ENCODE data around the gene ZNF439.
"Not testable (repeated sequence)": the region's sequence is repeated elsewhere in the genome, so short reads cannot be mapped to it uniquely, and the experiment has no call there.

DNA sequence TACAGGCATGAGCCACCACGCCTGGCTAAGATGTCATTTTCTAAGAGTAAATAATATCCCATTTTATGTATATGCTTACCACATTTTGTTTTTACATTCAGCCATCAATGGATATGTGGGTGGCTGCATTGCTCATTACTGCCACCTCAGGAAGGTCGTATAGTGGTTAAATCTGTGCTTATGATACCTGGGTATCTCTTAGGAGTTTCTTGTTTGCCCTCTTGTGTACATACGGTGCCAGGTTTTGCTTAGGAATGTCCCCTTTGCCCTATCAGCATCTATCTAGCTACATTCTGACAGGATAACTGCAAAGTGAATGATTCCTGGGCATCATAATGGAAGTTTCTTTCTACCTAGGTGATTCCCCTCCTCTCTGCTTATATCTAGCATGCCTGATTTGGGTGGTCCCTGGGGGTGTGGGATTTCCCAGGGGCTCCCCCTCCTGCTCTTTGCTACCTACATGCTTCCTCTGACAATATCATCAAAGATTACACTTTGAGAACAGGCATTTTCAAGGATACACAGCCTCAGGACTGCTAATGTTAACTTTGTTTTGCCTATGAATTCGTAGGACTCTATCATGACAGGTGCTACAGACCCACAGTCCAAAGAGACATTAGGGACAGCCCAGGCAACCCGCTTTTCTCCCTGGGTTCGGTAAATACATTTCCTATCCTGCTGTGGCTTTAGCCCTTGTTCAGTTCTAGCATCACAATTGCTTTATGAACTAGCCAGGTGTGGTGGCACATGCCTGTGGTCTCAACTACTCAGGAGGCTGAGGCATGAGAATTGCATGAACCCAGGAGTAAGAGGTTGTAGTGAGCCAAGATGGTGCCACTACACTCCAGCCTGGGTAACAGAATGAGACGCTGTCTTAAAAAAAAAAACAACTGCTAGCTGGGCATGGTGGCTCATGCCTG lies 19.3 kb upstream of the ZNF439 start:
- TF ChIP-seq, protein P1, sequence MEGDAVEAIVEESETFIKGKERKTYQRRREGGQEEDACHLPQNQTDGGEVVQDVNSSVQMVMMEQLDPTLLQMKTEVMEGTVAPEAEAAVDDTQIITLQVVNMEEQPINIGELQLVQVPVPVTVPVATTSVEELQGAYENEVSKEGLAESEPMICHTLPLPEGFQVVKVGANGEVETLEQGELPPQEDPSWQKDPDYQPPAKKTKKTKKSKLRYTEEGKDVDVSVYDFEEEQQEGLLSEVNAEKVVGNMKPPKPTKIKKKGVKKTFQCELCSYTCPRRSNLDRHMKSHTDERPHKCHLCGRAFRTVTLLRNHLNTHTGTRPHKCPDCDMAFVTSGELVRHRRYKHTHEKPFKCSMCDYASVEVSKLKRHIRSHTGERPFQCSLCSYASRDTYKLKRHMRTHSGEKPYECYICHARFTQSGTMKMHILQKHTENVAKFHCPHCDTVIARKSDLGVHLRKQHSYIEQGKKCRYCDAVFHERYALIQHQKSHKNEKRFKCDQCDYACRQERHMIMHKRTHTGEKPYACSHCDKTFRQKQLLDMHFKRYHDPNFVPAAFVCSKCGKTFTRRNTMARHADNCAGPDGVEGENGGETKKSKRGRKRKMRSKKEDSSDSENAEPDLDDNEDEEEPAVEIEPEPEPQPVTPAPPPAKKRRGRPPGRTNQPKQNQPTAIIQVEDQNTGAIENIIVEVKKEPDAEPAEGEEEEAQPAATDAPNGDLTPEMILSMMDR (conservative IDR thresholded peaks at IDR 0.05) = not testable (repeated sequence)
- TF ChIP-seq EZH2 (IDR thresholded peaks at IDR 0.05; ENCODE audit: low read depth) = not testable (repeated sequence)

All from PC-9 (cell line).